ENCODE measurements around the gene MRPL46.

The MRPL46 gene

GRCh38 chr15:88467073-88467934 lies at the start of gene MRPL46, which contains the start of gene MRPS11:
TSS of gene MRPL46 (minus strand) at chr15:88467388. CDS start at chr15:88467377, 11 bp downstream.
TSS of gene MRPS11 (plus strand) at chr15:88467708. CDS start at chr15:88467718, 10 bp downstream.
- peak within 1 kb of the TSS; percentile 98 for H3K4me3 ChIP-seq (ENCODE audit: insufficient read length, low read depth)
- H3K9me3 ChIP-seq (ENCODE audit: insufficient read depth, low read length): no peaks in the 10 kb centered on the region
- no peaks in the 10 kb centered on the region for H3K27me3 ChIP-seq (ENCODE audit: insufficient read depth, insufficient read length)
- H3K36me3 ChIP-seq (ENCODE audit: insufficient read depth, insufficient read length, low read length): peaks cover 69% of the 10 kb centered on the region
- peak; percentile 82 for DNase-seq (ENCODE audit: low read depth, low spot score)
- peak within 1 kb of the TSS; percentile 98 for H3K9ac ChIP-seq (ENCODE audit: insufficient read length, low read depth)
- TF ChIP-seq YY1 (IDR thresholded peaks at IDR 0.05; ENCODE audit: insufficient read depth, insufficient read length) (peak; percentile 96), SUZ12 (IDR thresholded peaks at IDR 0.05; ENCODE audit: extremely low read depth, insufficient read depth, insufficient read length) (no peak)
- H3K4me1 ChIP-seq (ENCODE audit: insufficient read depth, insufficient read length): no peaks in the 10 kb centered on the region

- TF ChIP-seq SUZ12 (IDR thresholded peaks at IDR 0.05; ENCODE audit: extremely low read depth, insufficient read depth, insufficient read length): no peak
- TF ChIP-seq YY1 (IDR thresholded peaks at IDR 0.05; ENCODE audit: insufficient read depth, insufficient read length): no peak
- no peak for TF ChIP-seq ZNF274 (IDR thresholded peaks at IDR 0.05; ENCODE audit: low read depth, low read length)
Observed at GRCh38 chr15:88513195-88513594, 46.0 kb upstream of the MRPL46 start.

GRCh38 chr15:88512601-88513000 lies 45.4 kb upstream of the MRPL46 start:
- Histone ChIP-seq H3K9me3 (ENCODE audit: insufficient read depth, low read length) (peaks cover 7% of the 10 kb centered on the region; the same call in 1 of the 2 replicates), H3K27me3 (ENCODE audit: insufficient read depth, insufficient read length) (no peaks in the 10 kb centered on the region), H3K4me3 (ENCODE audit: insufficient read length, low read depth) (no peak overlapping the region), H3K4me1 (ENCODE audit: insufficient read depth, insufficient read length) (no peaks in the 10 kb centered on the region), H3K36me3 (ENCODE audit: insufficient read depth, insufficient read length, low read length) (peaks cover 35% of the 10 kb centered on the region), H3K9ac (ENCODE audit: insufficient read length, low read depth) (no peak overlapping the region)
- no peak for DNase-seq (ENCODE audit: low read depth, low spot score)
- TF ChIP-seq SUZ12 (IDR thresholded peaks at IDR 0.05; ENCODE audit: extremely low read depth, insufficient read depth, insufficient read length) (no peak), YY1 (IDR thresholded peaks at IDR 0.05; ENCODE audit: insufficient read depth, insufficient read length) (no peak), ZNF274 (IDR thresholded peaks at IDR 0.05; ENCODE audit: low read depth, low read length) (no peak)

More at GRCh38 chr15:88513195-88513594, 46.0 kb upstream of the MRPL46 start:
- Histone ChIP-seq H3K9ac (ENCODE audit: insufficient read length, low read depth) (no peak overlapping the region), H3K9me3 (ENCODE audit: insufficient read depth, low read length) (peaks cover 7% of the 10 kb centered on the region; the same call in 1 of the 2 replicates), H3K4me3 (ENCODE audit: insufficient read length, low read depth) (no peak overlapping the region), H3K36me3 (ENCODE audit: insufficient read depth, insufficient read length, low read length) (peaks cover 33% of the 10 kb centered on the region), H3K4me1 (ENCODE audit: insufficient read depth, insufficient read length) (no peaks in the 10 kb centered on the region), H3K27me3 (ENCODE audit: insufficient read depth, insufficient read length) (no peaks in the 10 kb centered on the region)
- DNase-seq (ENCODE audit: low read depth, low spot score): no peak

- TF ChIP-seq SUZ12 (IDR thresholded peaks at IDR 0.05; ENCODE audit: extremely low read depth, insufficient read depth, insufficient read length) (no peak), ZNF274 (IDR thresholded peaks at IDR 0.05; ENCODE audit: low read depth, low read length) (no peak), YY1 (IDR thresholded peaks at IDR 0.05; ENCODE audit: insufficient read depth, insufficient read length) (no peak)
- no peaks in the 10 kb centered on the region for H3K27me3 ChIP-seq (ENCODE audit: insufficient read depth, insufficient read length)
- DNase-seq (ENCODE audit: low read depth, low spot score): no peak
- H3K9ac ChIP-seq (ENCODE audit: insufficient read length, low read depth): no peak overlapping the region
- H3K4me3 ChIP-seq (ENCODE audit: insufficient read length, low read depth): no peak overlapping the region
- H3K9me3 ChIP-seq (ENCODE audit: insufficient read depth, low read length): peaks cover 7% of the 10 kb centered on the region; the same call in 1 of the 2 replicates
- peaks cover 35% of the 10 kb centered on the region for H3K36me3 ChIP-seq (ENCODE audit: insufficient read depth, insufficient read length, low read length)
- no peaks in the 10 kb centered on the region for H3K4me1 ChIP-seq (ENCODE audit: insufficient read depth, insufficient read length)
Observed at GRCh38 chr15:88512078-88512477, 44.9 kb upstream of the MRPL46 start.

GRCh38 chr15:88511161-88511560 lies 44.0 kb upstream of the MRPL46 start:
- H3K9me3 ChIP-seq (ENCODE audit: insufficient read depth, low read length): no peaks in the 10 kb centered on the region
- H3K27me3 ChIP-seq (ENCODE audit: insufficient read depth, insufficient read length): no peaks in the 10 kb centered on the region
- no peak overlapping the region for H3K4me3 ChIP-seq (ENCODE audit: insufficient read length, low read depth)
- H3K4me1 ChIP-seq (ENCODE audit: insufficient read depth, insufficient read length): no peaks in the 10 kb centered on the region
- no peak for DNase-seq (ENCODE audit: low read depth, low spot score)
- TF ChIP-seq ZNF274 (IDR thresholded peaks at IDR 0.05; ENCODE audit: low read depth, low read length) (no peak), SUZ12 (IDR thresholded peaks at IDR 0.05; ENCODE audit: extremely low read depth, insufficient read depth, insufficient read length) (no peak), YY1 (IDR thresholded peaks at IDR 0.05; ENCODE audit: insufficient read depth, insufficient read length) (no peak)
- H3K36me3 ChIP-seq (ENCODE audit: insufficient read depth, insufficient read length, low read length): peaks cover 29% of the 10 kb centered on the region
- H3K9ac ChIP-seq (ENCODE audit: insufficient read length, low read depth): no peak overlapping the region

- peaks cover 3% of the 10 kb centered on the region for H3K27me3 ChIP-seq (ENCODE audit: insufficient read depth, insufficient read length)
- no peaks in the 10 kb centered on the region for H3K9me3 ChIP-seq (ENCODE audit: insufficient read depth, low read length)
- peaks cover 25% of the 10 kb centered on the region for H3K36me3 ChIP-seq (ENCODE audit: insufficient read depth, insufficient read length, low read length)
- no peak for DNase-seq (ENCODE audit: low read depth, low spot score)
- H3K4me1 ChIP-seq (ENCODE audit: insufficient read depth, insufficient read length): no peaks in the 10 kb centered on the region
- TF ChIP-seq ZNF274 (IDR thresholded peaks at IDR 0.05; ENCODE audit: low read depth, low read length) (no peak), YY1 (IDR thresholded peaks at IDR 0.05; ENCODE audit: insufficient read depth, insufficient read length) (no peak), SUZ12 (IDR thresholded peaks at IDR 0.05; ENCODE audit: extremely low read depth, insufficient read depth, insufficient read length) (no peak)
- H3K4me3 ChIP-seq (ENCODE audit: insufficient read length, low read depth): no peak overlapping the region
- no peak overlapping the region for H3K9ac ChIP-seq (ENCODE audit: insufficient read length, low read depth)
Observed at GRCh38 chr15:88509964-88510363, 42.8 kb upstream of the MRPL46 start.

- H3K4me1 ChIP-seq (ENCODE audit: insufficient read depth, insufficient read length): no peaks in the 10 kb centered on the region
- peaks cover 3% of the 10 kb centered on the region for H3K27me3 ChIP-seq (ENCODE audit: insufficient read depth, insufficient read length)
- TF ChIP-seq ZNF274 (IDR thresholded peaks at IDR 0.05; ENCODE audit: low read depth, low read length): no peak
- no peak for TF ChIP-seq YY1 (IDR thresholded peaks at IDR 0.05; ENCODE audit: insufficient read depth, insufficient read length)
- TF ChIP-seq SUZ12 (IDR thresholded peaks at IDR 0.05; ENCODE audit: extremely low read depth, insufficient read depth, insufficient read length): no peak
- peaks cover 25% of the 10 kb centered on the region for H3K36me3 ChIP-seq (ENCODE audit: insufficient read depth, insufficient read length, low read length)
- H3K4me3 ChIP-seq (ENCODE audit: insufficient read length, low read depth): no peak overlapping the region
- no peak overlapping the region for H3K9ac ChIP-seq (ENCODE audit: insufficient read length, low read depth)
- no peak for DNase-seq (ENCODE audit: low read depth, low spot score)
- no peaks in the 10 kb centered on the region for H3K9me3 ChIP-seq (ENCODE audit: insufficient read depth, low read length)
Observed at GRCh38 chr15:88509321-88509720, 42.1 kb upstream of the MRPL46 start.

All from NT2/D1 (cell line).